ENCODE measurements around the gene B3GLCT.
A peak's percentile ranks its signal among the peaks of the same experiment; 100 is the strongest.
"Not testable (repeated sequence)": the region's sequence is repeated elsewhere in the genome, so short reads cannot be mapped to it uniquely, and the experiment has no call there.

Gene B3GLCT

GRCh38 chr13:31184451-31184850 lies 15.3 kb upstream of the B3GLCT start:
- no peak for DNase-seq (ENCODE audit: low spot score)

GRCh38 chr13:31184981-31185645 lies 14.7 kb upstream of the B3GLCT start:
- no peak for DNase-seq (ENCODE audit: low spot score)

GRCh38 chr13:31191748-31192147 lies 8.0 kb upstream of the B3GLCT start:
- no peak for DNase-seq (ENCODE audit: low spot score)

- DNase-seq (ENCODE audit: low spot score): no peak
These were observed 7.5 kb upstream of the B3GLCT start for GRCh38 chr13:31192306-31192705.

DNA sequence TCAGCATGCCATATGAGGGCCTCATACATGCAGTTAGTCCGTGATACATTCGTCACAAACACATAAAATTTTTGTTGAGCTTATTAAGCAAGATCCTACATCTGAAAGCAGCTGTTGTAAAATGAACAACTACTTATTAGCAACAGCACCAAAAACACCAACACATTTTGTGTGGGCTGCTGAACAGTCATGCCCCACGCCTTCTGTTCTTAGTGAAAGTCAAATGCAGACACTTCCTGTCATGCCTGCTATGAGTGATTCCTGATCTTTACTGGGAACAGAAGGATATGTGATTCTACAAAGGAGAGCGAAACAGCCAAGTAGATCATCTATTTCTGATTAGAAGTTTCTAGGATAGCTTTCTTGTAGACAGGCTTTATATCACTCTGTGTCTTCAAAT lies 4.2 kb upstream of the B3GLCT start:
- no peak for DNase-seq (ENCODE audit: low spot score)

- DNase-seq (ENCODE audit: low spot score): no peak
These were observed 2.8 kb upstream of the B3GLCT start for GRCh38 chr13:31196992-31197391.

DNA sequence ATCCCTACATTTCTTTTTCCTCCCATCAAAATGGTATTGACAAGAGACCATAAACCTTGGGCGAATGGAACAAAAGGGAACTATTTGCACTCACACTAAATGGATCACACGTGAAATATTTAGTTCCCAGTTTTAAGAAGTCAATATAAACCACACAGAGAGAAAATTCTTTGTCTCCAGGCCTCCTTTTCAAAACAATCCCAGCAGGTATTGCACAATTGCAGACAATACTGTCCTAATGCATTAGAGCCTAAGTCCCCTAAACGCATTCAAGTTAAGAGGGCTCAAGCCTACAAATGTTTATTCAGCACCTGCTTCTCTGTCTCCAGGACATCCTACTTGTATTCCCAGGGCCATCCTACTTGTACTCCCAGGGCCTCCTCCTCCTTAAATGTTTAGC lies 1.3 kb upstream of the B3GLCT start:
- no peak for DNase-seq (ENCODE audit: low spot score)

- no peak for DNase-seq (ENCODE audit: low spot score)
These were observed 287 bp upstream of the B3GLCT start for GRCh38 chr13:31199527-31199848.

- peak; percentile 68 for DNase-seq (ENCODE audit: low spot score)
These were observed 829 bp downstream of the B3GLCT start for GRCh38 chr13:31200637-31200971.

- no peak for DNase-seq (ENCODE audit: low spot score)
These were observed 1.7 kb downstream of the B3GLCT start for GRCh38 chr13:31201341-31202031.

GRCh38 chr13:31204592-31204991 lies 4.8 kb downstream of the B3GLCT start:
- peak; percentile 32 for DNase-seq (ENCODE audit: low spot score)

GRCh38 chr13:31207661-31208552 lies 8.1 kb downstream of the B3GLCT start:
- no peak for DNase-seq (ENCODE audit: low spot score)

GRCh38 chr13:31208559-31209122 lies 8.9 kb downstream of the B3GLCT start:
- DNase-seq (ENCODE audit: low spot score): no peak

DNA sequence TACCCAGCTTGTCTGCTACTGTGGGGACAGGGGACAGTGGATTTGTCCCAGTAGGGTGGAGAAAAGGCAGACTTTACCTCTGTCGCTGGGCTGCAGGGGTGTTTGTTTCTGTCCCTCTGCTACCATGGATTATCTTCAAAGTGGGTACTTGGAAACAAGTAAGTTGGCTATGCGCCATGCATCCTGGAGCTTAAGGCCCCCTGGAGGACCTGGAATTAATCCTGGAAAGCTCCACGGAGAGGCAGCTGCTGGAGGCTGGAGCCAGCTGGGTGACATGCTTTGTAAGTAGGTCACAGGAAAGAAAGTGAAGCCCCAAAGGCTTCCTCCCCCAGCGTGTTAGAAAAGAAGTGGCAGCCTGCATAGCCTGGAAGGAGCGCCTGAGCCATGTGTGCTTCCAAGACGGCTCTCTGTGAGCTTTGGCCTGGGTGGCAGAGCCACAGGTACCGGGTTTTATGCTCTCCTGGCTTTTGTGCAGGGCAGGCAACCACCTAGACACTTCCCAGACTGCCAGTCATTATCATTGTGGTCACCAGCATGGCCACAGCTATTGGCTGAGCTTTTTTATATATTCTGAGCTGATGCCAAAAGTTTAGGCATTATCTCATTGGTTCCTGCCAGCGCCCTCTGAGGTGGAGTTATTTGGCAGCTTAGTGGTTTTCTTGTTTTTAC lies 9.5 kb downstream of the B3GLCT start:
- no peak for DNase-seq (ENCODE audit: low spot score)

- no peak for DNase-seq (ENCODE audit: low spot score)
These were observed 10.1 kb downstream of the B3GLCT start for GRCh38 chr13:31209841-31210210.

GRCh38 chr13:31213651-31214289 lies 14.0 kb downstream of the B3GLCT start:
- no peak for DNase-seq (ENCODE audit: low spot score)

DNA sequence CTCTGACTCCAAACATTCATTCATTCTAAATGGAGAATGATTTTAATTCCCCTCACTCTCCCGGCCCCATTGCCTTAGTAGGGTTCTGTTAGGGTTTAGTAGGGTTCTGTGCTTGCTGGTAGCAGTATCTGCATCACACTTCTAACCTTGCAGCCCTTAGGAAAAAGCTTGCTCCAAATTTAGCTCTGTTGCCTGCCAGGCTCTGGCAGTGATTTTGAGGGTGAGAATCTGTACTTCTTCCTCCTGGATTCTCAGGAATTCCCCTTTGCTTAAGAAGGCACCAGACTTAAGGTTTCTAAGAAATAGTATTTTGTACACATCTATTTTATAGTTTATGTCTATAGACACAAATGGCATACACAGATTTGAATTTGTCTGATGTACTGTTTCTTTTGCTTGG lies 14.7 kb downstream of the B3GLCT start:
- no peak for DNase-seq (ENCODE audit: low spot score)

DNA sequence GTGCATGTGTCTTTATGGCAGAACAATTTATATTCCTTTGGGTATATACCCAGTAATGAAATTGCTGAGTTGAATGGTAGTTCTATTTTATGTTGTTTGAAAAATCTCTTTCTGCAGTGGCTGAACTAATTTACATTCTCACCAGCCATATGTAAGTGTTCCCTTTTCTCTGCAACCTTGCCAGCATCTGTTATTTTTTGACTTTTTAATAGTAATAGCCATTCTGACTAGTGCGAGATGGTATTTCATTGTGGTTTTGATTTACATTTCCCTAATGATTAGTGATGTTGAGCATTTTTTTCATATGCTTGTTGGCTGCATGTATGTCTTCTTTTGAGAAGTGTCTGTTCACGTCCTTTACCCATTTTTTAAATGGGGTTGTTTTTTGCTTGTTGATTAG lies 17.1 kb downstream of the B3GLCT start:
- not testable (repeated sequence) for DNase-seq (ENCODE audit: low spot score)

GRCh38 chr13:31219909-31220598 lies 20.3 kb downstream of the B3GLCT start:
- DNase-seq (ENCODE audit: low spot score): no peak

DNA sequence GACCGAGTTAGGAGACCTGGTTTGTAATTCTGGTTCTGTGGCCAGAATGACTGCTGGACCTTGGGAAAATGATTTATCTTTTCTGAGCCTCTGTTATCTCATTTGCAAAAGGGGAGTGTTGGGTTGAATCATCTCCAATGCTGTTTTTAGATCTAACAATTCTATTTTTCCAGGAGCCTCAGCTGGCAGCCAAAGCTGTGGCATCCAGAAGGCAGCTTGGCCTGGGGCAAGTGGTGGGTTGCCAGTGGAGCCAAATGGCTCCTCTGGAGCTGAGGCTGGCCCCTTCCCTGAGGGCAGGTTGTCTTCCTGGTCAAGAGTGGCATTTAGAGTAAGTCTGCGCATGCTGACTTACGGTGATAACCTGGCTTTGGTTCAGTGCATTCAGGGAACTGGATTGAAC lies 21.3 kb downstream of the B3GLCT start:
- no peak for DNase-seq (ENCODE audit: low spot score)

GRCh38 chr13:31223215-31223614 lies 23.4 kb downstream of the B3GLCT start:
- DNase-seq (ENCODE audit: low spot score): no peak
